Measurements from ENCODE around the gene CDK19.
A peak's percentile ranks its signal among the peaks of the same experiment; 100 is the strongest.

Gene CDK19

GRCh38 chr6:110676396-110676795, 138.9 kb downstream of the CDK19 start:
- in situ Hi-C loops (cut with MboI; ENCODE audit: low sequenced_read_pairs, unreplicated experiment): loop anchor here (10.0 kb wide), 1 partner anchor 268 kb away; no protein-coding TSS in a partner anchor
- TF ChIP-seq CTCF (IDR thresholded peaks at IDR 0.05; ENCODE audit: borderline replicate concordance, control extremely low read depth, extremely low read depth, insufficient read depth, missing control alignments): no peak
- no peak for DNase-seq (ENCODE audit: low spot score)

- no peak for TF ChIP-seq CTCF (IDR thresholded peaks at IDR 0.05; ENCODE audit: borderline replicate concordance, control extremely low read depth, extremely low read depth, insufficient read depth, missing control alignments)
- in situ Hi-C loops (cut with MboI; ENCODE audit: low sequenced_read_pairs, unreplicated experiment): loop anchor here (10.0 kb wide), 1 partner anchor 271 kb away; no protein-coding TSS in a partner anchor
- DNase-seq (ENCODE audit: low spot score): no peak
Observed at GRCh38 chr6:110674096-110674495, 141.2 kb downstream of the CDK19 start.

- in situ Hi-C loops (cut with MboI; ENCODE audit: low sequenced_read_pairs, unreplicated experiment): loop anchor here (10.0 kb wide), 1 partner anchor 273 kb away; no protein-coding TSS in a partner anchor
- DNase-seq (ENCODE audit: low spot score): no peak
- no peak for TF ChIP-seq CTCF (IDR thresholded peaks at IDR 0.05; ENCODE audit: borderline replicate concordance, control extremely low read depth, extremely low read depth, insufficient read depth, missing control alignments)
Observed at GRCh38 chr6:110672122-110672521, 143.1 kb downstream of the CDK19 start.

GRCh38 chr6:110671447-110671846, 143.8 kb downstream of the CDK19 start:
- no peak for DNase-seq (ENCODE audit: low spot score)
- in situ Hi-C loops (cut with MboI; ENCODE audit: low sequenced_read_pairs, unreplicated experiment): loop anchor here (10.0 kb wide), 1 partner anchor 273 kb away; no protein-coding TSS in a partner anchor
- no peak for TF ChIP-seq CTCF (IDR thresholded peaks at IDR 0.05; ENCODE audit: borderline replicate concordance, control extremely low read depth, extremely low read depth, insufficient read depth, missing control alignments)

GRCh38 chr6:110665600-110665999, 149.7 kb downstream of the CDK19 start:
- in situ Hi-C loops (cut with MboI; ENCODE audit: low sequenced_read_pairs, unreplicated experiment): no loop called here
- TF ChIP-seq CTCF (IDR thresholded peaks at IDR 0.05; ENCODE audit: borderline replicate concordance, control extremely low read depth, extremely low read depth, insufficient read depth, missing control alignments): no peak
- no peak for DNase-seq (ENCODE audit: low spot score)

- in situ Hi-C loops (cut with MboI; ENCODE audit: low sequenced_read_pairs, unreplicated experiment): no loop called here
- no peak for TF ChIP-seq CTCF (IDR thresholded peaks at IDR 0.05; ENCODE audit: borderline replicate concordance, control extremely low read depth, extremely low read depth, insufficient read depth, missing control alignments)
- DNase-seq (ENCODE audit: low spot score): peak; percentile 42
Observed at GRCh38 chr6:110664933-110665332, 150.3 kb downstream of the CDK19 start.

Data from GM13976 (cell line).